Hippocampal formation (tissue), 2 donors: ENCODE results near the gene PRSS57.
"Not testable (repeated sequence)": the region's sequence is repeated elsewhere in the genome, so short reads cannot be mapped to it uniquely, and the experiment has no call there.

Experiments
- DNase-seq, 2 donors: peaks; one replicate each; lab custom pipeline; 2025; lab: John Stamatoyannopoulos, UW

The PRSS57 gene

DNA sequence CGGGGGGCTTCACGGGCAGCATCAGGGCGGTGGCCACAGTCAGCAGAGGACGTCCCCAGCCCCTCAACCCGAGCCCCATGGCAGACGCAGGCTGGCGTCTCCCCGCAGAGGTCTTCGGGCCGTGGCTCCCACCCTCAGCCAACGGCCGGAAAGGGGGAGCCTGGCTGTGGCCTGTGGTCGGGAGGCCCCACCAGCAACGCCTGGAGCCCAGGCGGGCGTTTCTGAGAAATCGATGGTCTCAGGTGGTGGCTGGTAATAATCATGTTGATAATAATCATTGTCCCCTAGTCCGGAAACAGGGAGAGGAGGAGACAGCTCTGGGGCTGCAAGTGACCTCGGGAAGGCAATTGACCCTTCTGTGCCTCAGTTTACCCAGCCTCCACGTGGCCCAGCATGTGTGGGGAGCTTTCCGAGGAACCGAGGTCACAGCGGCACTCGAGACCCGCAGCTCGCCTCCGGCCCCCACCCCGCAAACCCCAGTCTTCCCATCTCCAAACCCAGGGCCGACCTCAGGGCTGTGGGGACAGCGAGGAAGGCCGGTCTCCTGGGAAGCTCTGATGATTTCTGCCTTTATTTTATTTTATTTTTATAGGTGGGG, at the start of gene PRSS57:
Gene PRSS57 (minus strand): TSS at position 101 of the 598 bp plus-strand sequence. CDS start 22 bp downstream, at position 79.
- DNase-seq = no peak

DNA sequence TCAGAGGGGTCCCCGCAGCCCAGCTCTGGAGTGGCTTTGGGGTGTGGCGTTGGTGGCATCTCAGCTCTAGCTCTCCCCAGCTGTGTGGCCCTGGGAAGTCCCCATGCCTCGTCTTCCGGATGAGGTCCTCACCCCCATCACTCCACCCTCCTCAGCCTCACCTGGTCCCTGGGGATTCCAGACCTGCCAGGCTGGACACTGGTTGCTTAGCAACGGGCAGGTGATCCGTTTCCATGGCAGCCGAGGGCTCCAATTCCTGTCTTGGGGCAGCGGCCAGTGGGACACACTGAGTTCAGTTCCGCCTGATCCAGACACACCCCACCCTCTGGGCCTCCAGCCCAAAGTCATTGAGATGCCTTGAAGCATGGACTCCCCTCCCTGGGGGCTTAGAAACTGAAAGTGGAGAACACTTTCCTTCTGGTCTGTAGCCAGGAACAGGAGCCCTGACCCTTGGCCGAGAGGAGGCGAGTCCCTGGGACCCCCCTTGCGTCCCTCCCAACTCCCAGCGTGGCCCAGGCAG, 48.0 kb upstream of the PRSS57 start:
- no peak for DNase-seq

DNA sequence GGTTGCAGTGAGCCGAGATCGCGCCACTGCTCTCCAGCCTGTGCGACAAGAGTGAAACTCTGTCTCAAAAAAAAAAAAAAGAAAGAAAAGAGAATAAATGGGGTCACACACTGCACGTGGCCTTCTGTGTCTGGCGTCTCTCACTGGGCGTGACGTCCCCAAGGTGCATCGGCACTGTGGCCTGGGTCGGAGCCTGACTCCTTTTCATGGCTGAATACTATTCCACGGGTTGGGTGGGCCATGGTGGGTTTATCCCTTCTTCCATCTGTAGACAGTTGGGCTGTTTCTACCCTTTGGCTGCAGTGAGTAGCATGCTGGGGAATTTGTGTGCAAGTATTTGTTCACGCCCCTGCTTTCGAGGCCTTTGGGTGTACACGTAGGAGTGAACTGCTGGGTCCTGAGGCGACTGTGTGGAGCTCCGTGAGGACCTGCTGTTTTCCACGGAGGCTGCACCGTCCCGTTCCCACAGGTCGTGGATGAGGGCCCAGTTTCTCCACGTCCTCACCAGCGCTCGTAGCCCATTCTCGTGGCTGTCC, 47.4 kb upstream of the PRSS57 start:
- DNase-seq = no peak

DNA sequence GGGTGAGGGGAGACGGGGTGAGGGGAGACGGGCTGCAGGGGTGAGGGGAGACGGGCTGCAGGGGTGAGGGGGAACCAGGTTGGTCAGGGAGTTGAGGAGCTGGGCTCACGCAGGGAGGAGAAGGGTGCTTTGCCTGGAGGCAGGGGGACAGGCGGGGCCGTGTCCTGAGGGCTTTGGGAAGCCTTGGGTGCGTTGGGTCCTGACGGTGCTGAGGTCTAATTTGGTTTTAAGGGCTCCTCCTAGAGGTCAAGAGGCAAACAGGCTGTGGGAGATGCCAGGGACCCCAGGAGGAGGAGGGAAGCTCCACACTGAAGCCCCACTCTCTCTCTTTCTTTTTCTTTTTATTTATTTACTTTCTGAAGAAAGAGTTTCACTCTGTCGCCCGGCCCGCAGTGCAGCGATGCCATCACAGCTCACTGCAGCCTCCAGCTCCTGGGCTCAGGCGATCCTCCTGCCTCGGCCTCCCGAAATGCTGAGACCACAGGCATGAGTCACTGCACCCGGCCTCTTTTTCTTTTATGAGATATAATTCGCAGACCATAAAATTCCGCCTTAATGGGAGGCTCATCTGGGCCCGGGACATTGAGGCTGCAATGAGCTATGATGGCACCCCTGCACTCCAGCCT, 46.4 kb upstream of the PRSS57 start:
- no peak for DNase-seq

DNA sequence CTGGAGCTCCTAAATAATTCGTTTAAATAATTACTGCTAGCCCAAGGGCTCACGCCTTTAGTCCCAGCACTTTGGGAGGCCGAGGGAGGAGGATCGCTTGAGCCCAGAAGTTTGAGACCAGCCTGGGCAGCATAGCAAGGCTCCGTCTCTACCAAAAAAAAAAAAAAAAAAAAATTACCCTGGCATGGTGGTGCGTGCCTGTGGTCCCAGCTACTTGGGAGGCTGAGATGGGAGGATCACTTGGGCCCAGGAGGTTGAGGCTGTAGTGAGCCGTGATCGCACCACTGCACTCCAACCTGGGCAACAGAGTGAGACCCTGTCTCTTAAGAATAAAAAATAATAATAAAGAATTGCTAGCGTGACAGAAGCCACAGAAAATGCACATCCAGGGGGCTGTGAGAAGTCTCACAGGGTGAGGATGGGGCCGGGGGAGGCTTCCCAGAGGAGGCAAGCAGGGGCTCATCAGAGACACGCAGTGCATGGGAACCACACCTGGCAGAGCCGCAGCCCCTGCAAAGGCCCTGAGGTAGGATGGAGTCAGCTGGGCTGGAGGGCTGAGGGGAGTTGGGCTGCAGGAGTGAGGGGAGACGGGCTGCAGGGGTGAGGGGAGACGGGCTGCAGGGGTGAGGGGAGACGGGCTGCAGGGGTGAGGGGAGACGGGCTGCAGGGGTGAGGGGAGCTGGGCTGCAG, 45.7 kb upstream of the PRSS57 start:
- not testable (repeated sequence) for DNase-seq

DNA sequence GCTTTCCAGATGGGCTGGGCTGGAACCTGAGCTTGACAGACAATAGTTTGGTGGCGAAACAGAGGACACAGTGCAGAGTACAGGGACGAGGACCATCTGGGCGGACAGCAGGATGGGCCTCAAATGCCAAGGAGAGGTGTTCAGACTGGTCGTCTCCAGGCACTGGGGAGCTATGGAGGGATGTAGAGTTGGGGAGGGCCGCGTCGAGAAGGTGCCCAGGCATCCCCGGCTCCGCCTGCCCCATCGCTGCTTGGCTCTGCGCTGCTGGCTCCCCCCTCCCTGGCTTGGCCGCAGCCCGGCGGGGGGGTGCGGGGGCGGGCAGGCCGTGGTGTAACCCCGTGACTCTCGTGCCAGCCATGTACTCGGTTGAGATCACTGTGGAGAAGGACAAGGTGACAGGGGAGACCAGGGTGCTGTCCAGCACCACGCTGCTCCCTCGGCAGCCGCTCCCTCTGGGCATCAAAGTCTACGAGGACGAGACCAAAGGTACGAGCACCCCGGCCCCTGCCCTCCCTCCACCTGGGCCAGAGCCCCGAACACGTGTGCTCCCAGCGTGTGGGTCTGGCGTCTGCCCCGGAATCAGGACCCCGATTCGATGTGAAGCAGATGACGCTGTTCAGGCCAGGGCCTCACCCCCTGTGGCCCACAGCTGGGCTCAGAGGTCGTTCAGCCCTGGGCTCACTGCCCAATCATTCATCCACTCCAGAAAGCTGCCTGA, 44.9 kb upstream of the PRSS57 start:
- DNase-seq = no peak

DNA sequence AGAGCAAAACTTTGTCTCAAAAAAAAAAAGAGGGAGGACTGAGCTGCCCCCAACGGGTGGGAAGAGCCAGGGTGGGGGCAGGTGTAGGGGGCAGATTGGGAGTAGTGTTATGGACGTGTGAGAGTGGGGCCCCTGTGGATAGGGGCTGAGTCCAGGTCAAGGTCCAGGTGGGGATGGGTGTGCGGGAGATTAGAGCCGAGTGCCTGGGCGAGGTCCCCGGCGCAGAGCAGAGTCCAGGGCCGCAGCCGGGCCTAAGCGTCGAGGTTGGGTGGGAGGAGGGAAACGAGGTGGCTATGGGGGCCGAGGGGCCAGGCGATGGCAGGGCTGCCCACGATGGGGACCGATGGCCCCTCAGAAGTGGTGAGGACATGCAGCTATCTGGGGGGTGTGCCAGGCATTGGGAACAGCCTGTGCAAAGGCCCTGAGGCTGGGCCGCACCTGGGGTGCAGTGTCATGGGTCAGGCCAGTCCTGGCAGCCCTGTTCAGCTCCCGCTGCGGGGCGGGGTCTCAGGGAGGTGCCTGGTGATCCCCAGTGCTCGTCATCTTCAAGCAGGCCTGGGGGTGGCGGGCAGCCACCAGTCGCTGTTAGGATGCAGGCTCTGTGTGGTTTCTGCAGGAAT, 43.4 kb upstream of the PRSS57 start:
- no peak for DNase-seq

DNA sequence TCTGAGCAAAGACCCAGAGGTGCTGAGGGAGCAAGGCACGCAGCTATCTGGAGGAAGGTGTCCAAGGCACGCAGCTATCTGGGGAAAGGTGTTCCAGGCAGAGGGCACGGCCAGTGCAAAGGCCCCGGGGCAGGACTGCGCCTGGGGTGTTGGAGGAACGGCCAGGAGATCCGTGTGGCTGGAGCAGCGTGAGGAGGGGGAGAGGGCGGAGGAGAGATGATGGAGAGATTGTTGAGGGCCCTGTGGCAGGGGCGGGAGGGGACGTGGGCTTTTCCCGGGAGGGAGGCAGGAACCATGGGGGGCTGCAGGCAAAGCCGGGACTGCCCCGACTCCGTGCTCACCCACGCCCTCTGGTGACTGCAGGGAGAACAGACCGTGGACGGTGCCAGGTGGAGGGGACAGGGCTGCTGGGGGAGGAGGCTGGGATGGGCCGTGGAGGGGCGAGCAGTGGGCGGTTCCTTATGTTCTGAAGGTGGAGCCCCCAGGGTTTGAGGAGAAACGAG, 42.4 kb upstream of the PRSS57 start:
- no peak for DNase-seq

DNA sequence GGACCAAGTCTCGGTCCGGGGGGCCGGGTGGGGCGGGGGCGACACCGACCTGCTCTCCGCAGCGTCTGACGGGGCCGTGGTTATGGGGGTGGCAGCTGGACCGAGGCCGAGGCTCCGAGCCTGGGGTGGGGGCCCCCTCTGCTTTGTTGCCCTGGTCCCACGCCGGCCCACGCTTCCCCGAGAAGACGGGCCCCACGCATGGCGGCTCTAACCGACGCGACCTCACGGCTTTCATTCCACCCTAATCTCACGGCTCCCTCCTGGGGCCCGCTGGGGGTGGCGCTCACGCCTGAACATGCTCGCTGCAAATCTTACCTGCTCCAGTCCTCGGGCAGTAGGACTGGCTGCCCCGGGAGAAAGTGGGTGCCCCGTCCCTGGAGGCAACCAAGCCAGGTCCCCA, 40.9 kb upstream of the PRSS57 start:
- DNase-seq = no peak

DNA sequence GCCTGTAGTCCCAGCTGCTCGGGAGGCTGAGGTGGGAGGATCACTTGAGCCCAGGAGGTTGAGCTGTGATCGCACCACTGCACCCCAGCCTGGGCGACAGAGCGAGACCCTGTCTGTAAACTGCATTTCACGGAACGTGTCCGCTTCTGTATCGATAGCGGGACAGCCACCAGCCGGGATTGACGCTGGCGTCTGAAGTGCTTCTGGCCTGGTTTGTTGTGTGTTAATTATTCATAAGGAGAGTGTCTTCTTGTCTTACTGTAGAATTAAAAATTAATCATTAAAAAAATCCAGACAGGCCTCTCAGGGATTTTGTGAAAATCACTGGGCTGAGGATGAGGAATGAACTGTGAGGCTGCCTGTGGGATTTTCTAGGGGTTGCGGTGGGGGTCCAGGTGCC, 39.5 kb upstream of the PRSS57 start:
- DNase-seq = no peak

DNA sequence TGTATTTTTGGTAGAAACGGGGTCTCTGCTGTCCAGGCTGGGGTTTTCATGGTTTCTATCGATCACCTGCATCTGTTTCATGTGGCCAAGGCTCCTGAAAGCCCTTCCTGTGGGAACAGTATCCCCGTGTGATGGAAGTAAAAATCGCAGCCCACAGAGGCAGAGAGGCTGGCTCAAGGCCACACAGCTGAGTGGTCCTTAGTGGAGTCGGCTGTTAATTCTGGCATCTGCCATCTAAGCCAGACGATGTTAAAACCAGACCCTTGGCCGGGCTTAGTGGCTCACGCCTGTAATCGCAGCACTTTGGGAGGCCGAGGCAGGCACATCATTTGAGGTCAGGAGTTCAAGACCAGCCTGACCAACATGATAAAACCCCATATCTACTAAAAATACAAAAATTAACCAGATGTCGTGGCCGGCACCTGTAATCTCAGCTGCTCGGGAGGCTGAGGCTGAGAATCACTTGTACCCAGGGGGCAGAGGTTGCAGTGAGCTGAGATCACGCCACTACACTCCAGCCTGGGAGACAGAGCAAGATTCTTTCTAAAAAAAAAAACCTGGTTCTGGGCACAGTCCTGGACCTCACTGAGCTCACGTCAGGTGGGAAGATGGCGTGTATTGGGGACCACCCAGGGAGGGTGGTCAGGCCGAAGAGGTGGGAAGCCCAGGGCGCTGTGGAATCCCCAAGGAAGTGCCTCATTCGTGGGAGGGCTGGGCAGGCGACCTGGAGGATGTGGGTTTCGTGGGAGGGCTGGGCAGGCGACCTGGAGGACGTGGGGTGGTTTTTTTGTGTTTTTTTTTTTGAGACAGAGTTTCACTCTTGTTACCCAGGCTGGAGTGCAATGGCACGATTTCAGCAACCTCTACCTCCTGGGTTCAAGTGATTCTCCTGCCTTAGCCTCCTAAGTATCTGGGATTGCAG, 37.2 kb upstream of the PRSS57 start:
- DNase-seq = no peak

DNA sequence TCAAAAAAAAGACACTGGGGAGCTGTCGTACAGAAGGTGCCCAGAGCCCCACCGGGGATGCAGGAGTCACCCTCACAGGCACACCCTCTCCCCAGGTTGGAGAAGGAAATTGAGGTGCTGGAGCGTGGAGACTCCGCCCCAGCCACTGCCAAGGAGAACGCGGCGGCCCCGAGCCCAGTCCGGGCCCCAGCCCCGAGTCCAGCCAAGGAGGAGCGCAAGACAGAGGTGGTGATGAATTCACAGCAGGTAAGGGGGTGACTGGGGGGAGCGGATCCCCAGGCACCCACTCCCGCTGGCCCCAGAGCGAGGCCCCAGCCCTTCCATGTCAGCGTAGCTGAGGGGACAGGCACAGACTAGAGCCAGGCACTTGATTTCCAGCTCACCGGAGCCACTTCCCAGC, 35.7 kb upstream of the PRSS57 start:
- no peak for DNase-seq

DNA sequence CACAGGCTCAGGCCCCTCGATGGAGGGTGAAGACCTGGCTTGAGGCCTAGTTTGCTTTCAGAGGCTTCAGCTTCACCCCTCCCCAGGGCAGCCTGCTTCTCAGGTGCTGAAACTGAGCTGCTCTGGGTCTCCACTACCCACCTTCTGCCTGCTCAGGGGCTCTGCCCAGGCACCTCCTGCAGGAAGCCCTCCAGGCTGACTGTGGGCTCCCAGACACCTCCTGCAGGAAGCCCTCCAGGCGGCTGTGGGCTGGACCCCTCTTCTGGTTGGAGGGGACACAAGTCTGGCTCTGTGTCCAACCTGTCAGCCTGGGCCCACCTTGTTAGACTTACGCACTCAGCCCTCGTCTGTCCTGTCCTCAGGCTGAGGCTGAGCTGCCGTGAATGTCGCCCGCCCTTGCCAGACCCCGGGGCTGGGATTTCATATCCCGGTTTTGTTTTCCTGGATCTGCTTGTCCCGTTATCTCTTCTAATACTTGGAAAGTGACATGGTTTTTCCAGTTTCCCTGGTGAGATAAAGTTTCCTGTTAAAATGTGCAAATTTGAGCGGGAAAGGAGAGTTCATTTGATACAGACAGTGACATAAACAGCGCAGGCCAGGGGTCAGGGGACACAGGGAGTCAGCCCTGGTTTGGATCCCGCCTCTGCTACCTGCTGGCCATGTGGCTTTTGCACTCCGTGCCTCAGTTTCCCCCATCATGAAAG, 34.9 kb upstream of the PRSS57 start:
- DNase-seq = no peak

DNA sequence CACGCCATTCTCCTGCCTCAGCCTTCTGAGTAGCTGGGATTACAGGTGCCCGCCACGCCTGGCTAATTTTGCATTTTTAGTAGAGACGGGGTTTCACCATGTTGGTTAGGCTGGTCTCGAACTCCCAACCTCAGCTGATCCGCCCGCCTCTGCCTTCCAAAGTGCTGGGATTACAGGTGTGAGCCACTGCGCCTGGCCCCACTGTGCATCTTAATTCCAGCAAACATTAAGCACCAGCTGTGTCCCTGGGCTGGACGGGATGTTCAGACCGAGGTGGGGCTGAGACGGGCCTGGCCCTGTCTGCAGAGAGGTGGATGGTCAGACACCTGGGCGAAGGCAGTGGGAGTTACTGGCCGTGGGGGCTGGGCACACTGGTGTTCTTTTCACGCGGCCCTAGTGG, 34.3 kb upstream of the PRSS57 start:
- not testable (repeated sequence) for DNase-seq

DNA sequence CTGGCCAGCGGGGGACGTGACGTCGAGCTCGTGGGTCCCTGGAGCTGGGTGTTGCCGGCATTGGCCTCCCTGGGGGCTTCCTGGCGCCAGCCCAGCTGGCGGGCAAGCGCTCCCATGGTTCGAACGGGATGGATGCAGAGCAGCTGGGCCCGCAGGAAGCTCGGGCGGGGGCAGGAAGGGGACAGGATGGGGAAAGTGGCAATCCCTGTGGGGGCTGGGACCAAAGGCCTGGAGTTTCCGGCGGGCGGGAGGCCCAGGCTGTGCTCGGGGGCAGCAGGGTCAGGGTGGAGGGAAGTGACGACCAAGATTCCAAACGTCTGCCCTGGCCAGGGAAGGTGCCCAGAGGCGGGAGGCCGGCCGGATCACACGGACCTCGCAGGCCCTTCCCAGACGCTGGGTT, 32.8 kb upstream of the PRSS57 start:
- no peak for DNase-seq

DNA sequence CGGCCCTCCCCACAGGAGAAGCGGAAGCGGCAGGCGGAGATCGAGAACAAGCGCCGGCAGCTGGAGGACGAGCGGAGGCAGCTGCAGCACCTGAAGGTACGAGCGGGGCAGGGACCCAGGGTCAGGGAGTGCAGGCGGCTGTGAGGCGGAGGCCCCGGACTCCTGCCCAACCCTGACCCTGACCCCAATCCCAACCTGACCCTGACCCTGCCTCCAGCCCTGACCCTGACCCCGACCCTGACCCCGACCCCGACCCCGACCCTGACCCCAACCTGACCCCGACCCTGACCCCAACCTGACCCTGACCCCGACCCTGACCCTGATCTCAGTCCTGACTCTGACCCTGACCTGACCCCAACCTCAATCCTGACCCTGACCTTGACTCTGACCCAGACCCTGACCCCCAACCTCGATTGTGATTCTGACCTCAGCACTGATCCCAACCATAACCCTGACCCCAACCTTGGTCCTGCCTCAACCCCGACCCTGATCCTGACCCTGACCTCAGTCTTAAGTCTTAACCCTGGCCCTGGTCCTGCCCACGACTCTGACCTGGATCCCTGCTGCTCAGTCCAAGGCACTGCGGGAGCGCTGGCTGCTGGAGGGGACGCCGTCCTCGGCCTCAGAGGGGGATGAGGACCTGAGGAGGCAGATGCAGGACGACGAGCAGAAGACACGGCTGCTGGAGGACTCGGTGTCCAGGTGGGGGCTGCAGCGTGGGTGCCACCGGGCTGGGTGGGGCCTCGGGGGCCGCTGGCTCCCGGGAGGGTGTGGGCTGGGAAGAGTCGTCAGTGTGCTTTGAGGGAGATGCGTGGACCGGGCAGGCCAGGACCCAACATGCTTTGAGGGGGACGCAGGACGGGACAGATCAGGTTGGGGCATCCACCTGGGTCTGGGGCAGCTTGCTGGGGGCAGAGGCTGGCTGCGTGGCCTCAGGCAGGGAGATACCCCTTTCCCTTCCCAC, 32.0 kb upstream of the PRSS57 start:
- DNase-seq = no peak

DNA sequence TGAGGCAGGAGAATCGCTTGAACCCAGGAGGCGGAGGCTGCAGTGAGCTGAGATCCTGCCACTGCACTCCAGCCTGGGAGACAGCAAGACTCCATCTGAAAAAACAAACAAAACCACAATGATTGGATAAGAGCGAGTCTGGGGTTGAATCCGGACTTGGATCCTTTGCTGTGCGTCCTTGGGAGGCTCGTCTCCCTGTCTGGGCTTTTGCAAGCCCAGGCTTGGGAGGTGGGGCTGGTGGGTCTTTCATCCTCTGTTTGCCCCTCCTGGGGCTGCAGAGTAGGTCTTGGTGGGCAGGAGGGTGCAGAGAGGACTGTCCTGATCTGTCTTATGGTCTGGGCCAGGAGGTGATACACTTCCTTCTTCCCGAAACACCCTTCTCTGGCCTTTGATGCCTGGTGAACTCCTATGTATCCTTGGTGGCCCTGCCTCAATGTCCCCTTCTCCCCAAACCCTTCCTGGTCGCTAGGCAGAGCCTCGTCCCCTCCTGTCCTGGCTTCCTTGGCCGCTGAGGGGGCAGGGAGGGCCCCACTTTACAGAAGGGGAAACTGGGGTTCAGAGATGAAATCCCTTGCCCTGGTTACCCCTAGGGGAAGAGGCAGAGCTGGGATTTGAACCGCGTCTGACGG, 30.3 kb upstream of the PRSS57 start:
- DNase-seq = no peak

DNA sequence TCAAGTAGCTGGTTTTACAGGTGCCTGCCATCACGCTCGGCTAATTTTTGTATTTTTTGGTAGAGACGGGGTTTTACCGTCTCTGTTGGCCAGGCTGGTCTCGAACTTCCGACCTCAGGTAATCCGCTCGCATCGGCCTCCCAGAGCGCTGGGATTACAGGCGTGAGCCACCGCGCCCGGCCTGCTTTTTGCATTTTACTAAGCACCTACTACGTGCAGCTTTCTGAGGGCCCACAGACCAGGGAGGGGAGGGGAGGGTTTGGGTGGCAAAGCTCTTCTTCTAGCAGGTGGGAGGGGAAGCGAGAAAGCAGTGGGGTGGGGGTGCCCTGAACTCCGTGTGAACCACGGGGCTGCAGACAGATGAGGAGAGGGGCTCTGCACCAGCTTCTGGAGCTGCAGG, 28.5 kb upstream of the PRSS57 start:
- DNase-seq = no peak
